HPDE6-E6E7 (cell line): ENCODE results near the gene THNSL1.

ENCODE experiments used
- DNase-seq: peaks from one replicate; pipeline ENCODE4 v3.0.0; 2011; ENCODE audit warnings: missing footprints; ENCODE audit errors: extremely low spot score

The THNSL1 gene

DNA sequence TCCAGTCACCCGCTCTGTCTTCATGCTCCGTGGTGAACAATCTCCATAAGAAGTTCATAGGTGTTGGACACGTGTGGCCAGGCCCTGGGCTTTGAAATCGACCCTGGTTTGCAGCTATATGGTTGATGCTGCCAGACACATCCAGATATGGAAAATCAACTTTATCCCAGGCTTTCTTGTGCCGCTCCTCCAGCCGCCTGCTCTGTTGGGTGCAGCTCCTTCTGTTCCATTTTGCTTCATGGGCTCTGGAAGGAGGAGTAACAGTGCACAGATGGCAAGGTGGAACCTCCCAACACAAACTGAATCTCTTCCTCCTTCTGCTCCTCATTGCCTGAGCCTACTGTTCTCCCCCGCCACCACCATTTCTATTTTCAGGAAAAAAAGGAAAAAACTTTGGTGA is 44.7 kb downstream of the THNSL1 start:
- DNase-seq = no peak

DNA sequence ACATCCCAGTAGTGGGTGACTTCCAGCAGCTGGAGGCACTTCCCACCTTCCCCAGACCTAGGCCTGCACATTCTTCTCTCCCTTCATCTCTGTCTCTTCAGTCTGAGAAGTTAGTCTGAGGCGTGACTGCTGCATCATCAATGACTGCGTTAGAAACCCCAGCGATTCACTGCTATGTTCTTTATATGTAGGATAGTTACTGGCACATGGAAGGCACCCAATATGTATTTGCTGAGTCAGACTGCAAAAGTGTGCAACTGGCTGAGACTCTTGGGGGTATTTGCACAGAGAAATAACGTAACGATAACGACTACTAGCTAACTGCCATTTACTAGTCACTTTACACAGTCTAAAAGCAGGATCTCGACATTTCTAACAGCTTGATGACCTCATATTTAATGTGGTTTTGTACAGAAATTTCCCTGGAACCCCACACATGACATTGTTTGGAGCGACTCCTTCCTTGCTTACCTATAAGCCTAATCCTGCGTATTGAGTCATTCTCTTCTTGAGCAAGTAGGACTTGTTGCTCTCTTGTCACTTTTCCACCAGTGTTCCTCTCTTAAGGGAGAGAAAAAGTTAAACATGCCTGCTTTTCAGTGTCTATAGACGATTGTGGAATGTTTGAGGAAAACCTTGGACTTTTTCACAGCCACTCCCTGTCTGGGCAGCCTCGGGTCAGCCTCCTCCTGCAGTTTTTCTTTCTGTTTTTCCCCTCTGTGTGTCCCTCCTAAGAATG is 45.5 kb downstream of the THNSL1 start:
- DNase-seq = no peak

DNA sequence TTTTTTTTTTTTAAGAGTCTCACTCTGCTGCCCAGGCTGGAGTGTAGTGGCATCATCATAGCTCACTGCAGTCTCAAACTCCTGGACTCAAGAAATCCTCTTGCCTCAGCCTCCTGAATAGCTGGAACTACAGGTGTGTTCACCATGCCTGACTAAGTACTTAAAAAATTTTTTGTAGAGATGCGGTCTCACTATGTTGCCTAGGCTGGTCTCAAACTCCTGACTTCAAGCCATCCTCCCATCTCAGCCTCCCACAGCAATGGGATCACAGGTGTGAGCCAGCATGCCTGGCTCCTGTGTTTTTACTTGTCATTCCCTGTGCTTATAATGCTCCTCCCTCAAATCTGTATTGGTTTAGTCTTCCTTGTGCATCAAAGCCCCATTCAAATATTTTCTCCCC is 46.7 kb downstream of the THNSL1 start:
- DNase-seq = no peak

DNA sequence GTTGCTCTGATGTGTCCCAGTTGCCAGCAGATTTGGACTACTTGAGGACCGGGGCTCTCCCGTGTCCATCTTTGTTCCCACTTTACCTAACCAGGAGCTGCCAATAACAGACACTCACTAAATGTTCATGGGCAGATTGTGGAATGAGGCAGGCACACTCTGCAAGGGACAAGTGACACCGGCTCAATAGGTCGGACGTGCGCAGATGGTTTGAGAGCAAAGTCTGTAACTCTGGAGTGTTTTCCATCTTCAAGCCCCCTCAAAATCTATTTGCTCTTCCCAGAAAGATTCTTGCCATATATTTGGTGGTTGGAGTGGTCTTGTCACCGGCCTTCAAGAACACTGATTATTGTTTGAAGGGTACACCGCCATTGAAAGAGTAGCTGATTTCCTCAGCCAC is 47.2 kb downstream of the THNSL1 start:
- no peak for DNase-seq

DNA sequence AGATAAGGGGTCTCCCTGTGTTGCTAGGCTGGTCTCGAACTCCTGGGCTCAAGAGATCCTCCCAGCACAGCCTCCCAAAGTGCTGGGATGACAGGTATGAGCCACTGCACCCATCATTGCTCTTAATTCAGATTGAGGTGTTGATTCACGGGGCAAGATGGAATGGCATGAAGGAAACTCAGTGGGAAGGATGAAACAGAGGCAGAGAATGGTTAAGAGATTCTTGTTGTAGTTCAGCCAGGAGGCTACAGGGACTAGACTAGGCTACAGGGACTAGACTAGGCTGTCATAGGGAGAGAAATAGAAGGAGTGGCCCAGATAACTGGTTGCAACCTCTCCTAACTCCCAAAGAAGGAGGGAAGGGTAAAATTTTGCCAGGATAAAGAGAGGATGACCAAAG is 48.0 kb downstream of the THNSL1 start:
- no peak for DNase-seq

DNA sequence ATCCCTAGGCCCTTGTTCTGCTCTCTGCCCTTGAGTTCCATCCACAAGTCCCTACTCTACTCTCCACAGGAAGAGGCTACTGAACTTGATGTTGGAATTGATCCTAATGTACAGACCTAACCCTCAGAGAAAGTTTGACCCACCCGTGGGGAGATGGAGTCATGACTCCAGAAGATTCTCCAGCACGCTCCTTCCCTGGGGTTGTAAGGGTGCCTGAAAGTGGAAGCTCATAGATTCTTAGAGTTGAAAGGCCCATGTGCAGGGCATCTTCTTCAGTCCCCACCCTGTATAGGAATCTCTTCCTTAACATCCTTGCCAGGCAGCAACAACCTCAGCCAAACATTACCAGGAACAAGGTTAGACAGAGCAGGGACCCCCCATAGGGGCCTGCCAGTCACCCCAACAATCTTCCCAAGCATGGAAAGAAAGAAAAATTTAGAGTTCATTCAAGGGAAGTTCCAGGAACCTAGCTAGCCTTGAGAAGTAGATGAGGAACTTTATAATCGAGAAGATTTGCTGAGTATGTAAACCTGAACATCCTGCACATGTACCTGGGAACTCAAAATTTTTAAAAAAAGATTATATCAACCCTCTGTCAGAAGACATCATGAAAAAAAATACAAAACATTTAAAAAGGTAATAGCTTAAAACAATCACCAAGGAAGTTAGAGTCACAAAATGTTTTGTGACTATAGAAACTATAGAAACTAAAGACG is 49.5 kb downstream of the THNSL1 start:
- no peak for DNase-seq

DNA sequence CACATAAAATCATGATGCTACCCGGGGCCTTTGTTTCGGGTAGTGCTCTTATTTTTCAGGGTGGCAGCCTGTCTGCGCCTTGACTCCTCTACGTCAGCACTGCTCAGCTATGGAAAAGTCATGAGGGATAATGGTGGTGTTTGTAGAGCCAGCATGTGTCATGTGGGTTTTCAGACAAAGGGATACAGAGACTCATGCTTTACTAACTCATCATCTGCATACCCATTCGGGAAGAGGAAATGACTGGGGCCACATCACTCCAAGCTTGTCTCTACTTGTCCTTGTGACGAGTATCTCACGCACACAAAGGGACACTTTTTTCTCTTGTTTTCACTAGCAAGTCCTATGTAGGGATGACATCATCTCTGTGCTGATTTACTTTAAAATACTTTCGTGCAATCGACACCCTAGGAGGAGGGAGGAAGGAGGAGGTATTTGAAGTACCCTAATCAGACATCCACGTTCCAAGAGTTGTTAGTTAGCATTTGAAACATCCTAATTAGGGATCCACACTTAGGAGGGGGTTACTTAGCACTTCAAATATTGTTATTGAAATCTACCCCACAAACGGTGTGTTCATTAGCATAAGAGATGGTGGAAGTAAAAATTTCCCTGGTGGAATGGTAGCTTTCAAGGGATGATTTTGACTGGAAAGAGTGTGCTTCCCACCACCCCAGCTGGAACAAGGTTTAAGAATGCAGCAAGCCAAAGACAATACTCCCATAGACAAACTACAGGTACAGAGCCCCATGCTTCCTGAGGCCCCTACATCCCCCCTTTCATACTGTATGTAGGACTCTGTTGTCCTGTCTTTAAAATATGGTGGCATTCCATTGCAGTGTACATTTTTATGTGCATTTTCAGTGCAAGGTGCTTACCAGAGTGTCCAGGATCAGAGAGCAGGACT is 52.0 kb downstream of the THNSL1 start:
- peak; percentile 67 for DNase-seq

DNA sequence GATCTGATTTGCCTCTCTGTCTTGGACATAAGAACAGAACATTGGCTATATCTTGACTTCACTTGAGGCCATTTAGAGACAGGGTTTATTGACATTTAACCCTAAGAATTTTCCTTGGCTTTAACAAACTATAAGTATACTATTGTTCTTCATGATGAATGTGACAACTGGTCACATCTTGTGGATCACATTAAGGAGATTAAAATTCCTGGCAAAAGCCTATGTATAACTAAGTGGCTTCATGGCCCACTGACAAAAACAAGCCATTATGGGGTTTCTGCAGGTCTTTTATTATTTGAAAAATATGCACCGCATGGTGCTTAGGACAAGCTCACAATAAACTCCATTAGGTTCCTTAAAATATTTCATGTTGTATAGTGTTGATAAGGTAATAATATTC is 54.8 kb downstream of the THNSL1 start:
- DNase-seq = no peak

DNA sequence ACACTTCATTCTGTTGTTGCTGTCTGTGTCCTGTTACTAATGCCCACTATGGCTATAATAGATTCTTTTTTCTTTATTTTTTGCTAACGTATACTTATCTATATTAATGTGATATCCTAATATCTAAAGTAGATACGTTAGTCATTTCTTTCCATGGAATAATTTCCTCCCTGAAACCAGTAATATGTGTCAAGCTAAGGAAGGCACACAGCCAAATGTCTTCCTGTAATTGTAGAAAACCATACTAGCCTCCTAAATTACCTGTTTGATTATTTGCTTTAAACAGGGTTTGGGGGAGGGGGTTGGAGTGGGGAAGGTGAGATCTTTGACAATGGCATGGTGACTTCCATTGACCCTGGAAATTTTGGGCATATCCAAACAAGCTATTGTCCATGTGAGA is 56.4 kb downstream of the THNSL1 start:
- DNase-seq = no peak

DNA sequence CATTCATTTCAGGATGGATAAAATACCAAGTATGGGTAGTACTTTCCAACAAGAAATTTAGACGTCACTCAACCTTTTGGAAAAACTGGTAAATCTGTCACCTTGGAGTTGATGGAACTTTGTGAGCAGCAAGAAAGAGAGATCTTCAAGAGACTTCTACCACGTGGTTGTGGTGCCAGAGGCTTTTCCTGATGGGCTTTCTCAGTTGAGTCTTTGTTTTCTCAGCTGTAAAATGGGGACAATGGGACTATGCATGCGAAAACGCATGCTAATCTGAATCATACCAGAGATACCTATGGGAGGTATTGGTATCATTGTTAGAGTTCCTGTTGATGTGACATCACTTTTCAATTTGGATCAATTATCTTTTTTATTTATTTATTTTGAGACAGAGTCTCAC is 59.4 kb downstream of the THNSL1 start:
- DNase-seq = no peak
